Dermis microvascular lymphatic vessel endothelial cell (primary cell): ENCODE data around the gene SQOR. TPM values are rescaled to one million over a fixed set of nuclear protein-coding genes. Genes with fewer than 3 reads are reported as not detected.

Experiments used
- DNase-seq, 2 donors: peaks; one replicate each; pipeline versions ENCODE4 v3.0.0 to v3.0.0-alpha.2; 2010; ENCODE audit warnings: low read depth in 2 of 2
- total RNA-seq: library from RNA; depleted of rRNA; stranded (reverse); fragments of >200 nt; gene quantifications from 2 replicates; pipeline ENCODE4 v1.2.1, GENCODE V29; 2014

The SQOR gene
- total RNA-seq = 142 and 156 TPM in 2 replicates

GRCh38 chr15:45634432-45635190 lies at the start of gene SQOR:
Gene SQOR (plus strand): TSS chr15:45635029. CDS start chr15:45658924, 23,895 bp downstream.
- DNase-seq = peak; percentile 48 to 80

- DNase-seq = no peak
Measured at GRCh38 chr15:45585069-45585791, 49.6 kb upstream of the SQOR start.

- no peak for DNase-seq
Measured at GRCh38 chr15:45586125-45586524, 48.7 kb upstream of the SQOR start.

GRCh38 chr15:45586601-45587094 lies 48.2 kb upstream of the SQOR start:
- no peak for DNase-seq

- peak; percentile 86 to 94 for DNase-seq
Measured at GRCh38 chr15:45587095-45587862, 47.5 kb upstream of the SQOR start, which contains the start of gene BLOC1S6. Gene BLOC1S6 (plus strand): TSS chr15:45587379. CDS start chr15:45587444, 65 bp downstream.

- no peak for DNase-seq
Measured at GRCh38 chr15:45587863-45588170, 47.0 kb upstream of the SQOR start.

GRCh38 chr15:45588219-45588875 lies 46.5 kb upstream of the SQOR start:
- DNase-seq = peak in 1 of 2 donors; percentile 39

GRCh38 chr15:45589256-45589655 lies 45.6 kb upstream of the SQOR start:
- DNase-seq = no peak

GRCh38 chr15:45594319-45594718 lies 40.5 kb upstream of the SQOR start:
- no peak for DNase-seq

- DNase-seq = no peak
Measured at GRCh38 chr15:45594835-45595530, 39.8 kb upstream of the SQOR start.

- no peak for DNase-seq
Measured at GRCh38 chr15:45603881-45604280, 30.9 kb upstream of the SQOR start.

- DNase-seq = no peak
Measured at GRCh38 chr15:45604326-45604725, 30.5 kb upstream of the SQOR start.

- no peak for DNase-seq
Measured at GRCh38 chr15:45606413-45606812, 28.4 kb upstream of the SQOR start.

- no peak for DNase-seq
Measured at GRCh38 chr15:45606841-45607240, 28.0 kb upstream of the SQOR start.

- peak in 1 of 2 donors; percentile 44 for DNase-seq
Measured at GRCh38 chr15:45611305-45611704, 23.5 kb upstream of the SQOR start.

- DNase-seq = peak in 1 of 2 donors; percentile 87
Measured at GRCh38 chr15:45612790-45613415, 21.9 kb upstream of the SQOR start.

GRCh38 chr15:45616901-45617323 lies 17.9 kb upstream of the SQOR start:
- DNase-seq = peak in 1 of 2 donors; percentile 36

- no peak for DNase-seq
Measured at GRCh38 chr15:45618813-45619212, 16.0 kb upstream of the SQOR start.

- no peak for DNase-seq
Measured at GRCh38 chr15:45628136-45628535, 6.7 kb upstream of the SQOR start.
